ENCODE measurements around the gene HCN2.
"Not testable (repeated sequence)": the region's sequence is repeated elsewhere in the genome, so short reads cannot be mapped to it uniquely, and the experiment has no call there.

DNA sequence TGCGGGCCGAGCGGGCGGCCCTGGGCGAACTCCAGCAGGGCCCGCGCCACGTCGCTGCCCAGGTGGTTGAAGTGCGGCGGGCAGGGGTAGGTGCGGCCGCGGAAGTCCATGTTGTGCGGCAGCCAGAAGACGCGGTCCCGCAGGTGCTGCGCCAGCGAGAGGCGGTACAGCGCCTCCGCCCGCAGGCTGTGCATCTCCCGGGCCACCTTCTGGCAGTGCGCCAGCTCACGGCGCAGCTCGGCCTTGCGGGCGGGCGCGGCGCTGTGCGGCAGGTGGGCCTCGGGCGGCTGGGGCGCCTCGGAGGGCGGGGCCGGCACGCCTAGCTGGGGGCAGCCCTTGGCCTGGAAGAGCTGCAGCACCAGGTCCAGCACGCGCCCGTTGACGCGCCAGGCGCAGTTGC, 31.5 kb downstream of the HCN2 start:
- not testable (repeated sequence) for TF ChIP-seq POLR2AphosphoS5 (IDR thresholded peaks at IDR 0.05; ENCODE audit: borderline replicate concordance, low read depth, low read length); EZH2 (IDR thresholded peaks at IDR 0.05)

Measured in SK-N-MC (cell line).